ENCODE results near the gene KRT85.

- TF ChIP-seq, protein P1, sequence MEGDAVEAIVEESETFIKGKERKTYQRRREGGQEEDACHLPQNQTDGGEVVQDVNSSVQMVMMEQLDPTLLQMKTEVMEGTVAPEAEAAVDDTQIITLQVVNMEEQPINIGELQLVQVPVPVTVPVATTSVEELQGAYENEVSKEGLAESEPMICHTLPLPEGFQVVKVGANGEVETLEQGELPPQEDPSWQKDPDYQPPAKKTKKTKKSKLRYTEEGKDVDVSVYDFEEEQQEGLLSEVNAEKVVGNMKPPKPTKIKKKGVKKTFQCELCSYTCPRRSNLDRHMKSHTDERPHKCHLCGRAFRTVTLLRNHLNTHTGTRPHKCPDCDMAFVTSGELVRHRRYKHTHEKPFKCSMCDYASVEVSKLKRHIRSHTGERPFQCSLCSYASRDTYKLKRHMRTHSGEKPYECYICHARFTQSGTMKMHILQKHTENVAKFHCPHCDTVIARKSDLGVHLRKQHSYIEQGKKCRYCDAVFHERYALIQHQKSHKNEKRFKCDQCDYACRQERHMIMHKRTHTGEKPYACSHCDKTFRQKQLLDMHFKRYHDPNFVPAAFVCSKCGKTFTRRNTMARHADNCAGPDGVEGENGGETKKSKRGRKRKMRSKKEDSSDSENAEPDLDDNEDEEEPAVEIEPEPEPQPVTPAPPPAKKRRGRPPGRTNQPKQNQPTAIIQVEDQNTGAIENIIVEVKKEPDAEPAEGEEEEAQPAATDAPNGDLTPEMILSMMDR (conservative IDR thresholded peaks at IDR 0.05; ENCODE audit: low read length), result no peak
- no peak for TF ChIP-seq EZH2phosphoT487 (IDR thresholded peaks at IDR 0.05; ENCODE audit: borderline replicate concordance, low read depth, low read length)
Observed at GRCh38 chr12:52363111-52363679, 4.1 kb downstream of the KRT85 start.
